GM18519 (cell line): ENCODE results near the gene POFUT2.
"Not testable (repeated sequence)": the region's sequence is repeated elsewhere in the genome, so short reads cannot be mapped to it uniquely, and the experiment has no call there.

Experiments used
- ATAC-seq: cut with Tn5 transposase; IDR thresholded peaks from one replicate; pipeline ENCODE4 v1.9.1; 2021; ENCODE audit warnings: mild to moderate bottlenecking, moderate library complexity; ENCODE audit not compliant: unreplicated experiment, low FRiP score

Gene POFUT2

GRCh38 chr21:45312296-45312695, 24.6 kb upstream of the POFUT2 start:
- ATAC-seq, result no peak

DNA sequence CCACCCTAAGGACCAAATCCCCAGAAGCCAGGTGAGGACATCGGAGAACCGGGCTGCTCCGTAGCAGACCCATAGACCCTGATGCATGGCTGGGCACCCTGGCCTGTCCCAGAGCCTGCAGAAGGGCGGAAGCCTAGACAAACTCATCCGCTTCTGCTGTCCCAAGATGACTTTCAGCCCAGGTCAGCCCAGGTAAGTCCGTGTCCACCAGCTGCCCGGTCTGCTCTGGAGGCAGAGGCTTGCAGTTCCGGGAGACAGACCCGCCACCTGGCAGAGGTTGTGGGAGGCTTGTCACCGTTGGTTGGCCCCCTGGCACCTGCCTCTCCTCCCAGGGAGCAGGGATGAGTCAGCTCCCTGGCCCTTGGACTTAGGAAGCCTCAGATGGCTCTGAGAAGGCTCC, 22.8 kb upstream of the POFUT2 start:
- ATAC-seq, result no peak

DNA sequence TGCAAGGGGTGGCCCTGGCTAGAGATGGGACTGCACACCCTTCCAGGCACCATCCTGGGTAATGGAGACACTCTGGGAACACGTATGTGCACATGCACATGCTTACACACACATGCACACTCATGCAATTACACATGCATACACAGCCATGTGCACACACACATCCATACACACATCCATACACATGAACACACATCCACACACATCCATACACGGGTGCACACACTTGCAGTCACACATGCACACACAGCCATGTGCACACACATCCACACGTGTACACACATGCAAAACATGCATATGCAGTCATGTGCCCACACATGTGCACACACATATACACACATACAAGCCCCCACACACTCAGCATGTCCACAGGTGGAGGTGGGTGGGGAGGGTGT, 22.3 kb upstream of the POFUT2 start:
- no peak for ATAC-seq

GRCh38 chr21:45309069-45309986, 21.6 kb upstream of the POFUT2 start:
- no peak for ATAC-seq

- no peak for ATAC-seq
These were observed 20.7 kb upstream of the POFUT2 start for GRCh38 chr21:45308194-45309068.

DNA sequence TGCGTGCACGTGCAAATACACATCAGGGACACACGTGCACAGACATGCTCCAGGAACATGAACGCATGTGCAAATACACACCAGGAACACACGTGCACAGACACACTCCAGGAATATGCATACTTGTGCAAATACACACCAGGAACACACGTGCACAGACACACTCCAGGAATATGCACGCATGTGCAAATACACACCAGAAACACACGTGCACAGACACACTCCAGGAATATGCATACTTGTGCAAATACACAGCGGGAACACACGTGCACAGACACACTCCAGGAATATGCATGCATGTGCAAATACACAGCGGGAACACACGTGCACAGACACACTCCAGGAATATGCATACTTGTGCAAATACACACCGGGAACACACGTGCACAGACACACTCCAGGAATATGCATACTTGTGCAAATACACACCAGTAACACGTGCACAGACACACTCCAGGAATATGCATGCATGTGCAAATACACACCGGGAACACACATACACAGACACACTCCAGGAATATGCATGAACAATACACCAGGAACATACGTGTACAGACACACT, 20.0 kb upstream of the POFUT2 start:
- not testable (repeated sequence) for ATAC-seq

- ATAC-seq, result no peak
These were observed 19.3 kb upstream of the POFUT2 start for GRCh38 chr21:45306832-45307571.

DNA sequence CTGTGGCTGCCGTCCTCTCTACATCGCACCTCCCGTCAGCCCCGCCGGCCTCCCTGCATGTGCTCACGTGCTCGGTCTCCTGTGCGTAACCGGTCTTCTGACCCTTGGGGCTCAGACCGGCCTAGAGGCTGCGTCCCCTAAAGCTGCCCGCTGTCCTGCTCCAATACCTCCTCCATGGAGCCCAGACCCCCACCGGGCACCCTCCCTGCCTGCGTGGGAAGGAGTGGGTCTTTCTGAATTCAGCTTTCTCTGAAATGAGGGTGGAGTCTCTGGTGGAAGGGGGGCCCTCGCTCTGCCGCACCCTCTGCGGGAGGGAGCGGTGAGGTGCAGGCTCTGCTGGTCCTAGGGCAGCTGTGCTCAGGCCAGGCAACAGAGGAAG, 18.7 kb upstream of the POFUT2 start:
- ATAC-seq, result no peak

GRCh38 chr21:45305836-45306235, 18.1 kb upstream of the POFUT2 start:
- ATAC-seq, result no peak

GRCh38 chr21:45304945-45305344, 17.2 kb upstream of the POFUT2 start:
- no peak for ATAC-seq

DNA sequence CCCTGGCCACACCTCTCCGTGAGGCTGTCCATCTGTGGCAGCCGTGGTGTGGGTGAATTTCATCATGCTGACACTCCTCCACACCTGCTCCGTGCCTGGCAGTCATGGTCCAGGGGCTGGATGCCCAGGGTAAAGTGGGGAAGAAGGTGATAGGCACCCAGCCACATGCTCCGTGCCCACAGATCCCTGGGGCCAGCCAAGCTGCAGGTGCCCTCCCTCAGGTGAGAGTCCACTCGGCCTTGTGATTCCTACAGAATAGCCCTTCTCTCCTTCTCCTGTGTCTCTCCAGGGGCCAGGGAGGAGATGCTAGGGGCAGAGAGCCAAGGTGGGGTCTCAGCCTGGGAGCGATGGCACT, 16.8 kb upstream of the POFUT2 start:
- ATAC-seq, result no peak

GRCh38 chr21:45303751-45304475, 16.2 kb upstream of the POFUT2 start:
- no peak for ATAC-seq

GRCh38 chr21:45303091-45303615, 15.5 kb upstream of the POFUT2 start:
- no peak for ATAC-seq

- no peak for ATAC-seq
These were observed 14.7 kb upstream of the POFUT2 start for GRCh38 chr21:45302082-45303061.

- no peak for ATAC-seq
These were observed 13.9 kb upstream of the POFUT2 start for GRCh38 chr21:45301521-45302081.

DNA sequence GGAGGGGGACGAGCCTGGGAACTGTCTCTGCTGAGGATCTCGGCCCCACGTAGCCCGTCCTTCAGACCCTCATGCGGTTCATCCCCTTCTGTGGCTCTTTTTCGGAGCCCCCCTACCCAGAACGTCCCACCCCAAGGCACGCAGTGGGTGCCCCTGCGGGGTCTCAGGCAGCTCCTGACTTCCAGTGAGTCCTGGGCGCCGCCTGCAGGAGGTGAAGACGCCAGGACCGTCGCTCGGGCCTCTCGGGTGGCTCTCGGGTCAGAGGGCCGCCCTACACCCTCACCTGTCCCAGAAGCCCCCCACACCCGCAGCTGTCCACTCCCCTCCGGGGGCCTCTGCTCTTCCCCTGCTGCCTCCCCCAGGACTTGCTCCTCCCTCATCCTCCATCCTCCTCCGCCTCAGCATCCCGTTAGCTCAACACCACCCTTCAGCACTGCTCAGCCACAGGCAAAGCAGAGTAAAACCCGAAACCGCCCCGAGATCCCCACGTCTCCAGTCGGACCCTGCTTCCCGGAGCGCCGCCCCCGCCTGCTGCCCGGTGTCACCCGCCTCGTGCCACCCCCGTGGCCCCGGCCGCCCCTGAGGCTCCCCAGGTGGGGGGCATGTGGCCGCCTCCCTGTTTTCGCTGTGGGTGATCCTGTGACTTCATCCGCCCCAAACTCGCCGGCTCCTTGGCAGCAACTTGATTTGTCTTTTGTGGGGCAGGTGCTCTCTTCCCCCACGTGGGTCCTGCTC, 13.3 kb upstream of the POFUT2 start:
- no peak for ATAC-seq
